Measurements from ENCODE around the gene PHB1.

Gene PHB1

DNA sequence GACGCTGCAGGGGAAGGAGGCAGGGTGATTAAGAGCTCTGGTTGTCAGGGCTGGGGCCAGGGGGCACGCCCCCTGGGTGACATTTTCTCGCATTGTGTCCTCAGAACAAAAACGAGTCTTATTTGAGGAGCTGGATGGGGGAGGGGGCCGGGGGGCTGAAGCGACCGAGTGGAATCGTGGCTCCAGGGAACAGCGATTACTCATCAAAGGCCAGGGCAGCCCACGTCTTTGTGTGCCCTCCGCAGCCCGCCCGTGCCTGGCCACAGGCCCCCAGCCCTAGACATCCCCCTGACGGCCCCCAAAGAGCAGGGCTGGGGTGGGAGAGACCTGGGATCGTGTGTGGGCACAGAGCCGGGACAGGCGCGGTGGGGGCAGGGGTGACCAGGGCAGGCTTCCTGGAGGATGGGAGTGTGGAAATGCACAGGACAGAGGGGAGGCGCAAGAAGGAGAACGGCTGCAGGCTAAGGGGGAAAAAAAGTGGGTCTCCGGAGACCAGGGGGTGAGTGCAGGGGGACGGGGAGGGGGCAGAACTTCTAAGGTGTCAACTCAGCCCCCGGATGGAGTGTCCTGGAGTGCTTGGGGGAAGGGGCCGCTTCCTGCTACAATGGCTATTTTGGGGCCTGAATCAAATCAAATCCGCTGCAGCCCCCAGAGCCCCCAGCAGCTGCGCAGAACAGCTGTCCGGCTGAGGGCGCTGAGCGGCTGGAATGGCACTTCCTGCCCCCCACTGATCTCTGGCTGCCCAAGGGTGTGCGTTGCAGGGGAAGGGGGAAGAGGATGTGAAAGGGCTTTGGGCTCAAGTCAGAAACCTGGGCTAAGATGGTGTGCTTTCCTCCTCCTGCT, 24.0 kb upstream of the PHB1 start (continued):
- TF ChIP-seq, protein P1, sequence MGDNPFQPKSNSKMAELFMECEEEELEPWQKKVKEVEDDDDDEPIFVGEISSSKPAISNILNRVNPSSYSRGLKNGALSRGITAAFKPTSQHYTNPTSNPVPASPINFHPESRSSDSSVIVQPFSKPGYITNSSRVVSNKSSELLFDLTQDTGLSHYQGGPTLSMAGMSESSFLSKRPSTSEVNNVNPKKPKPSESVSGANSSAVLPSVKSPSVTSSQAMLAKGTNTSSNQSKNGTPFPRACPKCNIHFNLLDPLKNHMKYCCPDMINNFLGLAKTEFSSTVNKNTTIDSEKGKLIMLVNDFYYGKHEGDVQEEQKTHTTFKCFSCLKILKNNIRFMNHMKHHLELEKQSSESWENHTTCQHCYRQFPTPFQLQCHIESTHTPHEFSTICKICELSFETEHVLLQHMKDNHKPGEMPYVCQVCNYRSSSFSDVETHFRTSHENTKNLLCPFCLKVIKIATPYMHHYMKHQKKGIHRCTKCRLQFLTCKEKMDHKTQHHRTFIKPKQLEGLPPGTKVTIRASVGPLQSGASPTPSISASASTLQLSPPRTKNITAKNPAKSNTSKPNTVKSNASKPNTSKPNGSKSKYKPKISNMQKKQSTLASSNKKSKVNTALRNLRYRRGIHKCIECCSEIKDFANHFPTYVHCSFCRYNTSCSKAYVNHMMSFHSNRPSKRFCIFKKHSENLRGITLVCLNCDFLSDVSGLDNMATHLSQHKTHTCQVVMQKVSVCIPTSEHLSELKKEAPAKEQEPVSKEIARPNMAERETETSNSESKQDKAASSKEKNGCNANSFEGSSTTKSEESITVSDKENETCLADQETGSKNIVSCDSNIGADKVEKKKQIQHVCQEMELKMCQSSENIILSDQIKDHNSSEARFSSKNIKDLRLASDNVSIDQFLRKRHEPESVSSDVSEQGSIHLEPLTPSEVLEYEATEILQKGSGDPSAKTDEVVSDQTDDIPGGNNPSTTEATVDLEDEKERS (tag by site-specific recombination; IDR thresholded peaks at IDR 0.05), result no peak
- no peak for TF ChIP-seq ZBTB48 (tag by site-specific recombination; IDR thresholded peaks at IDR 0.05)
- no peak for TF ChIP-seq BCL11B (tag by site-specific recombination; IDR thresholded peaks at IDR 0.05; ENCODE audit: low read depth)
- no peak for TF ChIP-seq HOXC10 (CRISPR knock-in tag; IDR thresholded peaks at IDR 0.05)
- no peak for TF ChIP-seq RBAK (tag by site-specific recombination; IDR thresholded peaks at IDR 0.05)

GRCh38 chr17:49437696-49438435, 23.2 kb upstream of the PHB1 start:
- H3K36me3 ChIP-seq (ENCODE audit: control insufficient read depth in 2 of 2, insufficient read depth in 1 of 2, low read length in 2 of 2), result no peaks in the 10 kb centered on the region
- H3K9me3 ChIP-seq (ENCODE audit: control insufficient read depth, insufficient read depth, low read depth, low read length), result no peaks in the 10 kb centered on the region
- POLR2A ChIA-PET, result interaction anchor here (0.6 to 0.7 kb wide), 3 partner anchors 57 to 349 kb away, joined by 3 read pairs; partner anchors contain the start of gene NGFR
- no peaks in the 10 kb centered on the region for H3K4me1 ChIP-seq (ENCODE audit: control insufficient read depth, insufficient read depth, low read length)
- H3K27ac ChIP-seq (ENCODE audit: extremely low read depth, low read depth, low read length), result no peak overlapping the region
- H3K4me3 ChIP-seq (ENCODE audit: low read depth, low read length), result no peak overlapping the region
- TF ChIP-seq FEZF1 (tag by site-specific recombination; IDR thresholded peaks at IDR 0.05) (no peak), ZNF623 (tag by site-specific recombination; IDR thresholded peaks at IDR 0.05) (peak; percentile 93)
- CTCF ChIA-PET, result interaction anchor here (1.1 to 15.3 kb wide), 5 partner anchors 12 to 116 kb away, joined by 3 to 303 read pairs (median 7); no protein-coding TSS in a partner anchor

GRCh38 chr17:49436174-49436573, 21.5 kb upstream of the PHB1 start:
- no peaks in the 10 kb centered on the region for H3K4me1 ChIP-seq (ENCODE audit: control insufficient read depth, insufficient read depth, low read length)
- CTCF ChIA-PET, result interaction anchor here (0.5 to 15.3 kb wide), 37 partner anchors 9 to 777 kb away, joined by 3 to 303 read pairs (median 6); partner anchors contain the start of genes NGFR and PHB1
- H3K36me3 ChIP-seq (ENCODE audit: control insufficient read depth in 2 of 2, insufficient read depth in 1 of 2, low read length in 2 of 2), result no peaks in the 10 kb centered on the region
- no peak overlapping the region for H3K27ac ChIP-seq (ENCODE audit: extremely low read depth, low read depth, low read length)
- POLR2A ChIA-PET, result interaction anchor here (0.6 kb wide), 1 partner anchor 542 kb away, joined by 6 read pairs; no protein-coding TSS in a partner anchor
- no peak overlapping the region for H3K4me3 ChIP-seq (ENCODE audit: low read depth, low read length)
- TF ChIP-seq REST (tag by site-specific recombination; IDR thresholded peaks at IDR 0.05) (no peak), ZNF202 (tag by site-specific recombination; IDR thresholded peaks at IDR 0.05; ENCODE audit: borderline replicate concordance) (no peak), TRIM28 (IDR thresholded peaks at IDR 0.05; ENCODE audit: borderline replicate concordance, low read length) (no peak), KLF10 (tag by site-specific recombination; IDR thresholded peaks at IDR 0.05) (no peak)
- TF ChIP-seq, protein P2, sequence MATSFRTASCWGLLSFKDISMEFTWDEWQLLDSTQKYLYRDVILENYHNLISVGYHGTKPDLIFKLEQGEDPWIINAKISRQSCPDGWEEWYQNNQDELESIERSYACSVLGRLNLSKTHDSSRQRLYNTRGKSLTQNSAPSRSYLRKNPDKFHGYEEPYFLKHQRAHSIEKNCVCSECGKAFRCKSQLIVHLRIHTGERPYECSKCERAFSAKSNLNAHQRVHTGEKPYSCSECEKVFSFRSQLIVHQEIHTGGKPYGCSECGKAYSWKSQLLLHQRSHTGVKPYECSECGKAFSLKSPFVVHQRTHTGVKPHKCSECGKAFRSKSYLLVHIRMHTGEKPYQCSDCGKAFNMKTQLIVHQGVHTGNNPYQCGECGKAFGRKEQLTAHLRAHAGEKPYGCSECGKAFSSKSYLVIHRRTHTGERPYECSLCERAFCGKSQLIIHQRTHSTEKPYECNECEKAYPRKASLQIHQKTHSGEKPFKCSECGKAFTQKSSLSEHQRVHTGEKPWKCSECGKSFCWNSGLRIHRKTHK (tag by site-specific recombination; IDR thresholded peaks at IDR 0.05), result no peak
- H3K9me3 ChIP-seq (ENCODE audit: control insufficient read depth, insufficient read depth, low read depth, low read length), result no peaks in the 10 kb centered on the region
